GM23338 (cell line): ENCODE results near the gene IQSEC3. TPM values are rescaled to one million over a fixed set of nuclear protein-coding genes. Genes with fewer than 3 reads are reported as not detected.

Experiments
- ATAC-seq: fragments of 200-7000 bp; cut with Tn5 transposase; 3 replicates; pipeline ENCODE4 v1.9.1; 2020
- DNase-seq: peaks from one replicate; pipeline ENCODE4 v3.0.0-alpha.2; 2015; ENCODE audit warnings: low spot score
- H2AFZ ChIP-seq: fragments of 200-600 bp; sonication (generic); 2 replicates; pipeline ENCODE4 v1.8.0; 2016; ENCODE audit warnings: antibody characterized with exemption, mild to moderate bottlenecking, moderate library complexity
- H3F3A ChIP-seq: fragments of 200-600 bp; sonication (generic); replicated peaks from 2 replicates; pipeline ENCODE4 v1.8.0; 2017; ENCODE audit warnings: antibody characterized with exemption, mixed run types, low read depth
- H3K27ac ChIP-seq: fragments of 200-600 bp; sonication (generic); 2 replicates; pipeline ENCODE4 v1.6.1; 2016; ENCODE audit warnings: low read depth
- H3K27me3 ChIP-seq: fragments of 200-600 bp; sonication (generic); 2 replicates; pipeline ENCODE4 v1.8.0; 2016; ENCODE audit warnings: mild to moderate bottlenecking, mixed run types, moderate library complexity; ENCODE audit not compliant: insufficient read depth
- H3K36me3 ChIP-seq: fragments of 200-600 bp; sonication (generic); 2 replicates; pipeline ENCODE4 v1.8.0; 2016; ENCODE audit warnings: mild to moderate bottlenecking; ENCODE audit not compliant: insufficient read depth
- H3K4me1 ChIP-seq: fragments of 200-600 bp; sonication (generic); 2 replicates; pipeline ENCODE4 v1.8.0; 2016; ENCODE audit warnings: mild to moderate bottlenecking, moderate library complexity; ENCODE audit not compliant: insufficient read depth
- H3K4me2 ChIP-seq: fragments of 200-600 bp; sonication (generic); 2 replicates; pipeline ENCODE4 v1.7.1; 2017; ENCODE audit warnings: mixed run types
- H3K4me3 ChIP-seq: fragments of 200-600 bp; sonication (generic); 2 replicates; pipeline ENCODE4 v1.6.1; 2016; ENCODE audit warnings: mixed run types
- H3K79me2 ChIP-seq: fragments of 200-600 bp; sonication (generic); replicated peaks from 2 replicates; pipeline ENCODE4 v1.8.0; 2017; ENCODE audit warnings: mild to moderate bottlenecking; ENCODE audit not compliant: insufficient read depth
- H3K9me2 ChIP-seq: fragments of 200-600 bp; sonication (generic); 2 replicates; pipeline ENCODE4 v1.8.0; 2017; ENCODE audit not compliant: insufficient read depth
- H4K20me1 ChIP-seq: fragments of 200-600 bp; sonication (generic); replicated peaks from 2 replicates; pipeline ENCODE4 v1.8.0; 2017; ENCODE audit warnings: mild to moderate bottlenecking; ENCODE audit not compliant: insufficient read depth
- H3K27ac Mint-ChIP-seq: 2 replicates; pipeline ENCODE4 v1.8.0; 2020; ENCODE audit warnings: inconsistent platforms, mild to moderate bottlenecking, moderate library complexity, mixed read lengths
- H3K27me3 Mint-ChIP-seq: 3 replicates; pipeline ENCODE4 v1.8.0; 2022; ENCODE audit warnings: low read depth, mild to moderate bottlenecking, moderate library complexity, mixed read lengths, inconsistent platforms; ENCODE audit not compliant: insufficient read depth, poor library complexity
- H3K36me3 Mint-ChIP-seq: 3 replicates; pipeline ENCODE4 v1.8.0; 2021; ENCODE audit warnings: low read depth, mild to moderate bottlenecking, inconsistent platforms, moderate library complexity, mixed read lengths
- H3K4me1 Mint-ChIP-seq: 3 replicates; pipeline ENCODE4 v1.8.0; 2020; ENCODE audit warnings: mild to moderate bottlenecking, inconsistent platforms, mixed read lengths
- H3K4me3 Mint-ChIP-seq: 3 replicates; pipeline ENCODE4 v1.8.0; 2021; ENCODE audit warnings: moderate library complexity, mild to moderate bottlenecking, inconsistent platforms, mixed read lengths
- H3K9me3 Mint-ChIP-seq: 3 replicates; pipeline ENCODE4 v1.8.0; 2020; ENCODE audit warnings: moderate library complexity, mild to moderate bottlenecking, inconsistent platforms, mixed read lengths
- EZH2 ChIP-seq: fragments of 200-600 bp; sonication (generic); IDR thresholded peaks from one replicate; pipeline ENCODE4 v1.8.0; 2017; ENCODE audit warnings: antibody characterized with exemption, mild to moderate bottlenecking, low read depth; ENCODE audit not compliant: unreplicated experiment
- JUNB ChIP-seq: IDR thresholded peaks from one replicate; pipeline ENCODE4 v1.6.1; 2016; ENCODE audit warnings: antibody characterized with exemption; ENCODE audit not compliant: unreplicated experiment
- STAT1 ChIP-seq: IDR thresholded peaks from one replicate; pipeline ENCODE4 v1.6.1; 2016; ENCODE audit warnings: antibody characterized with exemption; ENCODE audit not compliant: unreplicated experiment
- ZNF114 ChIP-seq: fragments of 250-450 bp; sonication (Bioruptor Pico); IDR thresholded peaks from 2 replicates; pipeline ENCODE4 v1.5.0; 2020; ENCODE audit warnings: mild to moderate bottlenecking, moderate library complexity
- polyA plus RNA-seq: library from polyadenylated mRNA; unstranded; fragments of >200 nt; fragmentation: Nextera tagmentation; extraction: Ambion mirVana; gene quantifications from 2 replicates; pipeline ENCODE4 v1.2.1, GENCODE V29; 2016
- total RNA-seq: library from RNA; depleted of rRNA; stranded (reverse); fragments of >200 nt; shearing (Covaris generic); gene quantifications from 2 replicates; pipeline ENCODE4 v1.2.3, GENCODE V29; 2014
- TF ChIP-seq, protein P1 (sequence below): fragments of 250-450 bp; sonication (Bioruptor Pico); IDR thresholded peaks from 2 replicates; pipeline ENCODE4 v1.5.0; 2020; ENCODE audit warnings: mild to moderate bottlenecking, moderate library complexity
- TF ChIP-seq, protein P2 (sequence below), 2 experiments: fragments of 200-600 bp in 1 of 2; sonication (generic) in 1 of 2; conservative IDR thresholded peaks; 2 replicates each; pipeline versions ENCODE4 v1.5.1 to v1.6.1; 2016 to 2017; ENCODE audit warnings: antibody characterized with exemption in 2 of 2, low read depth in 2 of 2, mild to moderate bottlenecking in 2 of 2, moderate library complexity in 1 of 2

Gene IQSEC3
- total and polyA plus RNA-seq, 2 experiments from 2014 or later = 2.1 to 3.6 TPM

DNA sequence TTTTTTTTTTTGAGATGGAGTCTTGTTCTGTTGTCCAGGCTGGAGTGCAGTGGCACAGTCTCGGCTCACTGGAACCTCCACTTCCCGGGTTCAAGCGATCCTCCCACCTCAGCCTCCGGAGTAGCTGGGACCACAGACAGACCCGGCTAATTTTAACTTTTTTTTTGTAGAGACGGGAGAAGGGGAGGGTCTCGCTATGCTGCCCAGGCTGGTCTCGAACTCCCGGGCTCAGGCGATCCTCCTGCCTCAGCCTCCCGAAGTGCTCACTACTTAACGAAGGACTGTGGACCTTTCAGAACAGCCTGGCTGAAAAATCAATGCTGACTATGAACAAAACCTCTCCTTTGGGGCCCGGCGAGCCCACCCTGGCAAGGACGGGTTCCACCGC, 136.5 kb downstream of the IQSEC3 start (continued):
- TF ChIP-seq, protein P1, sequence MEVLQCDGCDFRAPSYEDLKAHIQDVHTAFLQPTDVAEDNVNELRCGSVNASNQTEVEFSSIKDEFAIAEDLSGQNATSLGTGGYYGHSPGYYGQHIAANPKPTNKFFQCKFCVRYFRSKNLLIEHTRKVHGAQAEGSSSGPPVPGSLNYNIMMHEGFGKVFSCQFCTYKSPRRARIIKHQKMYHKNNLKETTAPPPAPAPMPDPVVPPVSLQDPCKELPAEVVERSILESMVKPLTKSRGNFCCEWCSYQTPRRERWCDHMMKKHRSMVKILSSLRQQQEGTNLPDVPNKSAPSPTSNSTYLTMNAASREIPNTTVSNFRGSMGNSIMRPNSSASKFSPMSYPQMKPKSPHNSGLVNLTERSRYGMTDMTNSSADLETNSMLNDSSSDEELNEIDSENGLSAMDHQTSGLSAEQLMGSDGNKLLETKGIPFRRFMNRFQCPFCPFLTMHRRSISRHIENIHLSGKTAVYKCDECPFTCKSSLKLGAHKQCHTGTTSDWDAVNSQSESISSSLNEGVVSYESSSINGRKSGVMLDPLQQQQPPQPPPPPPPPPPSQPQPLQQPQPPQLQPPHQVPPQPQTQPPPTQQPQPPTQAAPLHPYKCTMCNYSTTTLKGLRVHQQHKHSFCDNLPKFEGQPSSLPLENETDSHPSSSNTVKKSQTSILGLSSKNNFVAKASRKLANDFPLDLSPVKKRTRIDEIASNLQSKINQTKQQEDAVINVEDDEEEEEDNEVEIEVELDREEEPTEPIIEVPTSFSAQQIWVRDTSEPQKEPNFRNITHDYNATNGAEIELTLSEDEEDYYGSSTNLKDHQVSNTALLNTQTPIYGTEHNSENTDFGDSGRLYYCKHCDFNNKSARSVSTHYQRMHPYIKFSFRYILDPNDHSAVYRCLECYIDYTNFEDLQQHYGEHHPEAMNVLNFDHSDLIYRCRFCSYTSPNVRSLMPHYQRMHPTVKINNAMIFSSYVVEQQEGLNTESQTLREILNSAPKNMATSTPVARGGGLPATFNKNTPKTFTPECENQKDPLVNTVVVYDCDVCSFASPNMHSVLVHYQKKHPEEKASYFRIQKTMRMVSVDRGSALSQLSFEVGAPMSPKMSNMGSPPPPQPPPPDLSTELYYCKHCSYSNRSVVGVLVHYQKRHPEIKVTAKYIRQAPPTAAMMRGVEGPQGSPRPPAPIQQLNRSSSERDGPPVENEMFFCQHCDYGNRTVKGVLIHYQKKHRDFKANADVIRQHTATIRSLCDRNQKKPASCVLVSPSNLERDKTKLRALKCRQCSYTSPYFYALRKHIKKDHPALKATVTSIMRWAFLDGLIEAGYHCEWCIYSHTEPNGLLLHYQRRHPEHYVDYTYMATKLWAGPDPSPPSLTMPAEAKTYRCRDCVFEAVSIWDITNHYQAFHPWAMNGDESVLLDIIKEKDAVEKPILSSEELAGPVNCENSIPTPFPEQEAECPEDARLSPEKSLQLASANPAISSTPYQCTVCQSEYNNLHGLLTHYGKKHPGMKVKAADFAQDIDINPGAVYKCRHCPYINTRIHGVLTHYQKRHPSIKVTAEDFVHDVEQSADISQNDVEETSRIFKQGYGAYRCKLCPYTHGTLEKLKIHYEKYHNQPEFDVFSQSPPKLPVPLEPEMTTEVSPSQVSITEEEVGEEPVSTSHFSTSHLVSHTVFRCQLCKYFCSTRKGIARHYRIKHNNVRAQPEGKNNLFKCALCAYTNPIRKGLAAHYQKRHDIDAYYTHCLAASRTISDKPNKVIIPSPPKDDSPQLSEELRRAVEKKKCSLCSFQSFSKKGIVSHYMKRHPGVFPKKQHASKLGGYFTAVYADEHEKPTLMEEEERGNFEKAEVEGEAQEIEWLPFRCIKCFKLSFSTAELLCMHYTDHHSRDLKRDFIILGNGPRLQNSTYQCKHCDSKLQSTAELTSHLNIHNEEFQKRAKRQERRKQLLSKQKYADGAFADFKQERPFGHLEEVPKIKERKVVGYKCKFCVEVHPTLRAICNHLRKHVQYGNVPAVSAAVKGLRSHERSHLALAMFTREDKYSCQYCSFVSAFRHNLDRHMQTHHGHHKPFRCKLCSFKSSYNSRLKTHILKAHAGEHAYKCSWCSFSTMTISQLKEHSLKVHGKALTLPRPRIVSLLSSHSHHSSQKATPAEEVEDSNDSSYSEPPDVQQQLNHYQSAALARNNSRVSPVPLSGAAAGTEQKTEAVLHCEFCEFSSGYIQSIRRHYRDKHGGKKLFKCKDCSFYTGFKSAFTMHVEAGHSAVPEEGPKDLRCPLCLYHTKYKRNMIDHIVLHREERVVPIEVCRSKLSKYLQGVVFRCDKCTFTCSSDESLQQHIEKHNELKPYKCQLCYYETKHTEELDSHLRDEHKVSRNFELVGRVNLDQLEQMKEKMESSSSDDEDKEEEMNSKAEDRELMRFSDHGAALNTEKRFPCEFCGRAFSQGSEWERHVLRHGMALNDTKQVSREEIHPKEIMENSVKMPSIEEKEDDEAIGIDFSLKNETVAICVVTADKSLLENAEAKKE = no peak
- TF ChIP-seq ZNF114 = no peak
- no peak for TF ChIP-seq JUNB

DNA sequence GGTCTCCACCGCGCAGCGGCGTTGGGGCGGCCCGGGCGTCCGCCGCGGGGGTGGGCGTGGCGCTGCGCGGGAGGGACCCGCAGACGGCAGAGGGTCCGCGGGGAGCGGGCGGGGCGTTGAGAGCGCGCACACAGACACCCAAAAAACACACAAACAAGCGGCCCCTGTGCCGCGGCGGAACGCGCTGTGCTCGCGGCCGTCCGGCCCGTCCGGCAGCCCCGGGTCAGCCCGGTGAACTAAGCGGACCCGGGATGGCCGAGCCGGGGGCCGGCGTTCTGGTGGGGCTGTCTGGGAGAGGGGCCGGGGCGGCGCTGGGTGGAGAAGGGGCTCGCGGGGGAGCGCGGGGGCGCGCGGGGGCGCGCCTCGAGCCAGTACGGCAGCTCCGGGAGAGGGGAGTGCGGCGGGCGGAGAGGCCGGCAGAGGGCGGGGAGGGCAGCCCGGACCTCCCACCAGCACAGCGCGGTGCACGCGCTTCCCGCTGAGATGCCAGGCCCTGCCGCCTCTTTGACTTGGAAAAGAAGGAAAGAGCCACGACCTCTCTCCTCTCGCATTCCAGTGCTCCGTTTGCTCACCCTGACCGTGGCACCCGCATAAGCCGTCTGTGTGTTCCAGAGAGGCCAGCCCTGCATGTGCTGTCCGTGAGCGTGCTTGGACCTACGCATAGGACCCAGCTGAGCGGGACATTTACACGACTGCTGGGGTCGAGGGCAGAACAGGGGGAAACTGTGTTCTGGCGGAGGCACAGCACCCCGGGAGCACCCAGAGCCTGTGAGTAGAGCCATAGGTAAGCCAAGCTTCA, 137.1 kb downstream of the IQSEC3 start:
- H3K79me2 ChIP-seq = no peaks in the 10 kb centered on the region
- H3F3A ChIP-seq = 0 out of 2 replicates have a peak, but pooled peaks cover 3% of the 10 kb centered on the region
- Mint-ChIP-seq H3K27ac (no peak overlapping the region), H3K9me3 (peaks cover 4% of the 10 kb centered on the region; the same call in 1 of the 3 replicates), H3K27me3 (peaks cover 33% of the 10 kb centered on the region), H3K4me1 (peaks cover 23% of the 10 kb centered on the region), H3K4me3 (peak overlapping the region; percentile 63), H3K36me3 (no peaks in the 10 kb centered on the region)
- H3K36me3 ChIP-seq = no peaks in the 10 kb centered on the region
- peak overlapping the region; percentile 91 for H3K4me2 ChIP-seq
- peak overlapping the region; percentile 75 for H3K4me3 ChIP-seq
- peak; percentile 62 for DNase-seq
- no peak overlapping the region for H3K27ac ChIP-seq
- H2AFZ ChIP-seq = peak overlapping the region; percentile 98
- H3K9me2 ChIP-seq = no peaks in the 10 kb centered on the region
- peak; percentile 72 for ATAC-seq
- H3K27me3 ChIP-seq = peaks cover 51% of the 10 kb centered on the region
- H4K20me1 ChIP-seq = no peaks in the 10 kb centered on the region; the same call in 1 of the 2 replicates
- peaks cover 38% of the 10 kb centered on the region for H3K4me1 ChIP-seq
- TF ChIP-seq, protein P2, sequence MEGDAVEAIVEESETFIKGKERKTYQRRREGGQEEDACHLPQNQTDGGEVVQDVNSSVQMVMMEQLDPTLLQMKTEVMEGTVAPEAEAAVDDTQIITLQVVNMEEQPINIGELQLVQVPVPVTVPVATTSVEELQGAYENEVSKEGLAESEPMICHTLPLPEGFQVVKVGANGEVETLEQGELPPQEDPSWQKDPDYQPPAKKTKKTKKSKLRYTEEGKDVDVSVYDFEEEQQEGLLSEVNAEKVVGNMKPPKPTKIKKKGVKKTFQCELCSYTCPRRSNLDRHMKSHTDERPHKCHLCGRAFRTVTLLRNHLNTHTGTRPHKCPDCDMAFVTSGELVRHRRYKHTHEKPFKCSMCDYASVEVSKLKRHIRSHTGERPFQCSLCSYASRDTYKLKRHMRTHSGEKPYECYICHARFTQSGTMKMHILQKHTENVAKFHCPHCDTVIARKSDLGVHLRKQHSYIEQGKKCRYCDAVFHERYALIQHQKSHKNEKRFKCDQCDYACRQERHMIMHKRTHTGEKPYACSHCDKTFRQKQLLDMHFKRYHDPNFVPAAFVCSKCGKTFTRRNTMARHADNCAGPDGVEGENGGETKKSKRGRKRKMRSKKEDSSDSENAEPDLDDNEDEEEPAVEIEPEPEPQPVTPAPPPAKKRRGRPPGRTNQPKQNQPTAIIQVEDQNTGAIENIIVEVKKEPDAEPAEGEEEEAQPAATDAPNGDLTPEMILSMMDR (conservative IDR thresholded peaks at IDR 0.05; ENCODE audit: low read depth in 2 of 2) = peak in 1 of 2 experiments; percentile 10; a peak in 1 of 4 replicates
- TF ChIP-seq EZH2 (no peak), STAT1 (no peak), JUNB (no peak)
- TF ChIP-seq, protein P1 = no peak
